ENCODE data around the gene IRF3.

The IRF3 gene

DNA sequence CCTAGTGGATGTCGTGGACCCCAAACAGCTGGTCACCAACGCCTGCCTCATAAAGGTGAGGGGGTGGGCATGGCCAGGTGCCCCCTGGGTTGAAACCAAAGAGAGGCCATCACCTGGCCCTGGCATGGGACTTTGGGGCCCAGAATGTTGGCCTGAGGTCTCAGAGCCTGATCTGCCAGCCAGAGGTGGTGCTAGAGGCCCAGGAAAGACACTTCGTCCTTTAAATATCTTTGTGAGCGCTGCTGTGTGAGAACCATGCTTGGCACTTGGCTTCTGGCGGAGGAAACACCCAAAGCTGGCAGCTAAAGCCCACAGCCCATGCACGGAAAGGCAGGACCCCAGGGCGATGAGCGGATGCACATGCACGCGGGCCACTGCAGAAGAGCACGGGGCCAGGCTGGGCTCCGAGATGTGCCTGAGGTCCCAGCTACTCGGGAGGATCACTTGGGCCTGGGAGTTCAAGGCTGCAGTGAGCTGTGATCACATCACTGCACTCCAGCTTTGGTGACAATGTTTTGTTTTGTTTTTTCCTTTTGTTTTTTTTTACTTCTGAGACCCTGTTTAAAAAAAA is 19.4 kb upstream of the IRF3 start:
- Histone ChIP-seq H2BK15ac (replicated peaks; ENCODE audit: low read depth) (no peak overlapping the region), H3K4me3 (ENCODE audit: low read length) (no peak overlapping the region), H2BK5ac (ENCODE audit: low read length) (no peak overlapping the region), H3K9ac (ENCODE audit: low read length) (no peak overlapping the region), H3K4ac (ENCODE audit: low read depth, low read length) (no peak overlapping the region), H3K23ac (ENCODE audit: low read length) (no peak overlapping the region), H3K4me2 (ENCODE audit: low read length) (no peak overlapping the region), H3K36me3 (ENCODE audit: control insufficient read depth, insufficient read depth, low read length) (peaks cover 31% of the 10 kb centered on the region), H3K27me3 (ENCODE audit: insufficient read depth, low read length, poor library complexity) (no peaks in the 10 kb centered on the region), H3K56ac (ENCODE audit: low read length) (no peak overlapping the region), H3K18ac (ENCODE audit: low read length) (no peak overlapping the region), H2BK120ac (ENCODE audit: low read depth, low read length) (no peak overlapping the region), H2AK5ac (ENCODE audit: low read length) (no peak overlapping the region), H3K4me1 (ENCODE audit: control insufficient read depth, low read depth, low read length) (peaks cover 2% of the 10 kb centered on the region), H3K79me1 (ENCODE audit: low read length) (peaks cover 23% of the 10 kb centered on the region), H3K79me2 (ENCODE audit: control insufficient read depth, insufficient read depth, low read length) (peaks cover 19% of the 10 kb centered on the region), H3K27ac (ENCODE audit: low read depth, low read length) (no peak overlapping the region), H4K8ac (ENCODE audit: low read depth, low read length) (no peak overlapping the region), H4K5ac (ENCODE audit: low read length) (no peak overlapping the region)
- DNase-seq: no peak
- no CpG with 5 or more reads among the region's 13 CpGs for WGBS (ENCODE audit: extremely low coverage, insufficient coverage, low lambda C conversion rate)

DNA sequence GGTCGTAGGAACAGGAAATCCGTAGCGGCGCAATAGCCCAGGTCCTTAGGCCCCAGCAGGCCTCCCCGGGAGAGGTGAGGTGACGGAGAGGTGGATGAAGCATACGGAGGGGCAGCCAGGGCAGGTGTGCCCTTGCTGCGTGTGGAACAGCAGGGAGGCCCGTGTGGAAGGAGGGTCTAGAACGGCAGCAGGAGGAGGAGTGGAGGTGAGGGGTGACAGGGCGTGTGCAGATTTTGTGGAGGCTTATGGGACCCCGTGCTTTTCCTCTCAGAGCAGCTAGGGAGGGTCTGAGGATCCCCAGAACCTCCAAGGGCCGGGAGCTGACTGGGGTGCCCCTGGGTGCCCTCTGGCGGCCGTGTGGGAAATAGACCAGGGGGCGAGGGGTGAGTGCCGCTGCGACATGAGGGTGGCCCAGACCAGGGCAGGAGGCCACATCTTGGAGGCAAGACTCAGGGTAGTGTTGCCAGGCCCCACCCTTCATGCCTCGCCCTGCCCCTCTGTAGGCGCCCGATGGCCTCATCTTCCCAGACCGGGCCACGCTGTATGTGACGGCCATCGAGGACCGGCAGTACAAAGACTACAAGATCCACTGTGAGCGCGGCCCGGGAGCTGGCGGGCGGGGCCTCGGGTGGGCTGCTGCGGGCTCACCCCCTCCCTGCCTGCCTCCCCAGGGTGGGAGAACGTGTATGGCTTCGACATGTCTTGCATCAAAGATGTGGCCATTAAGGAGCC is 18.8 kb upstream of the IRF3 start:
- Histone ChIP-seq H2AK5ac (ENCODE audit: low read length) (no peak overlapping the region), H3K27ac (ENCODE audit: low read depth, low read length) (no peak overlapping the region), H3K56ac (ENCODE audit: low read length) (no peak overlapping the region), H2BK15ac (replicated peaks; ENCODE audit: low read depth) (no peak overlapping the region), H3K9ac (ENCODE audit: low read length) (no peak overlapping the region), H4K5ac (ENCODE audit: low read length) (no peak overlapping the region), H4K8ac (ENCODE audit: low read depth, low read length) (no peak overlapping the region), H2BK5ac (ENCODE audit: low read length) (no peak overlapping the region), H2BK120ac (ENCODE audit: low read depth, low read length) (no peak overlapping the region), H3K79me2 (ENCODE audit: control insufficient read depth, insufficient read depth, low read length) (peaks cover 25% of the 10 kb centered on the region), H3K79me1 (ENCODE audit: low read length) (peaks cover 23% of the 10 kb centered on the region), H3K4me1 (ENCODE audit: control insufficient read depth, low read depth, low read length) (peaks cover 5% of the 10 kb centered on the region), H3K4me2 (ENCODE audit: low read length) (no peak overlapping the region), H3K4me3 (ENCODE audit: low read length) (no peak overlapping the region), H3K18ac (ENCODE audit: low read length) (no peak overlapping the region), H3K4ac (ENCODE audit: low read depth, low read length) (no peak overlapping the region), H3K27me3 (ENCODE audit: insufficient read depth, low read length, poor library complexity) (no peaks in the 10 kb centered on the region), H3K23ac (ENCODE audit: low read length) (no peak overlapping the region), H3K36me3 (ENCODE audit: control insufficient read depth, insufficient read depth, low read length) (peaks cover 31% of the 10 kb centered on the region)
- DNase-seq: peak; percentile 39
- WGBS (ENCODE audit: extremely low coverage, insufficient coverage, low lambda C conversion rate): no CpG with 5 or more reads among the region's 35 CpGs

DNA sequence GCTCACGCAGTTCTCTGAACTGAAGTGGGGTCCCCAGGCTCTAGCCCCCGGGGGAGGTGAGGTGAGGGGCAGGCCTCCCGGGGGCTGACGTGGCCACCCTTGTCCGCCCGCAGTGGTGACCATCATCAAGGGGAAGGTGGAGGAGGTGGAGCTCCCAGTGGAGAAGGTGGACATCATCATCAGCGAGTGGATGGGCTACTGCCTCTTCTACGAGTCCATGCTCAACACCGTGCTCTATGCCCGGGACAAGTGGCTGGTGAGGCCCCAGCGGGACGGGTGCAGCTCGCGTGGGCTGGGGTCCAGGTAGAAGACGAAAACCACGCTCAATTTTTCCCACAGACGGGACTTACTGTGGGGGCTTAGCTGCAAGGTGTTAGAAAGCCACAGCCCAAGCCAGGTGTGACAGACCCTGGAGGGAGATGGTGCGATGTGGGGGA is 18.2 kb upstream of the IRF3 start:
- Histone ChIP-seq H3K4me1 (ENCODE audit: control insufficient read depth, low read depth, low read length) (peaks cover 8% of the 10 kb centered on the region), H2BK120ac (ENCODE audit: low read depth, low read length) (no peak overlapping the region), H2BK5ac (ENCODE audit: low read length) (no peak overlapping the region), H3K4ac (ENCODE audit: low read depth, low read length) (no peak overlapping the region), H2BK15ac (replicated peaks; ENCODE audit: low read depth) (no peak overlapping the region), H3K27me3 (ENCODE audit: insufficient read depth, low read length, poor library complexity) (no peaks in the 10 kb centered on the region), H3K4me2 (ENCODE audit: low read length) (no peak overlapping the region), H4K8ac (ENCODE audit: low read depth, low read length) (no peak overlapping the region), H3K56ac (ENCODE audit: low read length) (no peak overlapping the region), H3K79me1 (ENCODE audit: low read length) (peaks cover 23% of the 10 kb centered on the region), H3K36me3 (ENCODE audit: control insufficient read depth, insufficient read depth, low read length) (peaks cover 31% of the 10 kb centered on the region), H4K5ac (ENCODE audit: low read length) (no peak overlapping the region), H3K79me2 (ENCODE audit: control insufficient read depth, insufficient read depth, low read length) (peaks cover 30% of the 10 kb centered on the region), H3K27ac (ENCODE audit: low read depth, low read length) (no peak overlapping the region), H3K18ac (ENCODE audit: low read length) (no peak overlapping the region), H3K9ac (ENCODE audit: low read length) (no peak overlapping the region), H3K4me3 (ENCODE audit: low read length) (no peak overlapping the region), H3K23ac (ENCODE audit: low read length) (no peak overlapping the region), H2AK5ac (ENCODE audit: low read length) (no peak overlapping the region)
- no peak for DNase-seq
- WGBS (ENCODE audit: extremely low coverage, insufficient coverage, low lambda C conversion rate): no CpG with 5 or more reads among the region's 18 CpGs

DNA sequence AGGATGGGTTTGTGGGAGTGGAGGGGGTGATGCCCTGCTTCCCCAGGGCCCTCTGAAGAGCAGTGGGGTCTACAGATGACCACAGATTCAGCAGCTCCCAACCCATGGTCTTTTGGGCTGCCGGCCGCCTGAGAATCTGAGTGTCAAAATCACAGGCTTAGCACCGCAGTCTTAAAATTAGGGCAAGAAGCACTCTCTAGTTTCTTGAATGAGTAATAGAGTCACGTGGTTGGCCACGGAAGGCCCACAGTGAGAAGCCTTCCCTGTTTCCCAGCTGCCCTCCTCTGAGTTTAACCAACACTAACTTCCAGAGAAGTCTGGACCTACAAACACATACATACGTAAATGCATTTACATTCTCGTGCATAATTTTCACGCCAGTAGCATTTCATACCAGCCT is 16.6 kb upstream of the IRF3 start:
- Histone ChIP-seq H4K5ac (ENCODE audit: low read length) (no peak overlapping the region), H3K4me2 (ENCODE audit: low read length) (no peak overlapping the region), H3K27me3 (ENCODE audit: insufficient read depth, low read length, poor library complexity) (no peaks in the 10 kb centered on the region), H3K79me1 (ENCODE audit: low read length) (peaks cover 23% of the 10 kb centered on the region), H3K4me1 (ENCODE audit: control insufficient read depth, low read depth, low read length) (peaks cover 8% of the 10 kb centered on the region), H3K56ac (ENCODE audit: low read length) (no peak overlapping the region), H2BK120ac (ENCODE audit: low read depth, low read length) (no peak overlapping the region), H2AK5ac (ENCODE audit: low read length) (no peak overlapping the region), H4K8ac (ENCODE audit: low read depth, low read length) (no peak overlapping the region), H3K79me2 (ENCODE audit: control insufficient read depth, insufficient read depth, low read length) (peaks cover 44% of the 10 kb centered on the region), H2BK5ac (ENCODE audit: low read length) (no peak overlapping the region), H3K23ac (ENCODE audit: low read length) (no peak overlapping the region), H3K27ac (ENCODE audit: low read depth, low read length) (no peak overlapping the region), H3K9ac (ENCODE audit: low read length) (no peak overlapping the region), H3K4me3 (ENCODE audit: low read length) (no peak overlapping the region), H3K4ac (ENCODE audit: low read depth, low read length) (no peak overlapping the region), H3K18ac (ENCODE audit: low read length) (no peak overlapping the region), H2BK15ac (replicated peaks; ENCODE audit: low read depth) (no peak overlapping the region), H3K36me3 (ENCODE audit: control insufficient read depth, insufficient read depth, low read length) (peaks cover 31% of the 10 kb centered on the region)
- no peak for DNase-seq
- no CpG with 5 or more reads among the region's 8 CpGs for WGBS (ENCODE audit: extremely low coverage, insufficient coverage, low lambda C conversion rate)

DNA sequence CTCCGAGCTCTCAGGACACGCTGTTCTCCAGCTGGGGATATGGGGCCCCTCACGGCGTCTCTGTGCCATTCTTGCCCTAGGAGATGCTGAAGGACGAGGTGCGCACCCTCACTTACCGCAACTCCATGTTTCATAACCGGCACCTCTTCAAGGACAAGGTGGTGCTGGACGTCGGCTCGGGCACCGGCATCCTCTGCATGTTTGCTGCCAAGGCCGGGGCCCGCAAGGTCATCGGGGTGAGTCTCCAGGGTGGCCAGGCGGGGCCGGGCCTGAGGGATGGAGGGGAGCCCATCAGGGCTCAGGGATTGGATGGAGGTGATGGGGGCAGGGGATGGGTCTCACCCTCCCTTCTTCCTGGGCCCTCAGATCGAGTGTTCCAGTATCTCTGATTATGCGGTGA is 16.2 kb upstream of the IRF3 start:
- no peak overlapping the region for H3K4ac ChIP-seq (ENCODE audit: low read depth, low read length)
- no peak overlapping the region for H3K23ac ChIP-seq (ENCODE audit: low read length)
- H2BK15ac ChIP-seq (replicated peaks; ENCODE audit: low read depth): no peak overlapping the region
- no peak overlapping the region for H4K8ac ChIP-seq (ENCODE audit: low read depth, low read length)
- H3K27me3 ChIP-seq (ENCODE audit: insufficient read depth, low read length, poor library complexity): no peaks in the 10 kb centered on the region
- no CpG with 5 or more reads among the region's 19 CpGs for WGBS (ENCODE audit: extremely low coverage, insufficient coverage, low lambda C conversion rate)
- H3K56ac ChIP-seq (ENCODE audit: low read length): no peak overlapping the region
- H3K4me1 ChIP-seq (ENCODE audit: control insufficient read depth, low read depth, low read length): peaks cover 8% of the 10 kb centered on the region
- no peak overlapping the region for H3K18ac ChIP-seq (ENCODE audit: low read length)
- H4K5ac ChIP-seq (ENCODE audit: low read length): no peak overlapping the region
- no peak overlapping the region for H3K27ac ChIP-seq (ENCODE audit: low read depth, low read length)
- no peak for DNase-seq
- peaks cover 23% of the 10 kb centered on the region for H3K79me1 ChIP-seq (ENCODE audit: low read length)
- peaks cover 29% of the 10 kb centered on the region for H3K36me3 ChIP-seq (ENCODE audit: control insufficient read depth, insufficient read depth, low read length)
- H3K4me2 ChIP-seq (ENCODE audit: low read length): no peak overlapping the region
- H3K79me2 ChIP-seq (ENCODE audit: control insufficient read depth, insufficient read depth, low read length): peaks cover 45% of the 10 kb centered on the region
- no peak overlapping the region for H3K9ac ChIP-seq (ENCODE audit: low read length)
- no peak overlapping the region for H2AK5ac ChIP-seq (ENCODE audit: low read length)
- no peak overlapping the region for H2BK120ac ChIP-seq (ENCODE audit: low read depth, low read length)
- H2BK5ac ChIP-seq (ENCODE audit: low read length): no peak overlapping the region
- no peak overlapping the region for H3K4me3 ChIP-seq (ENCODE audit: low read length)
